GM19035 (cell line): ENCODE results near the gene PEX26.
"Not testable (repeated sequence)": the region's sequence is repeated elsewhere in the genome, so short reads cannot be mapped to it uniquely, and the experiment has no call there.

Source experiments
- ATAC-seq: cut with Tn5 transposase; IDR thresholded peaks from one replicate; pipeline ENCODE4 v1.9.1; 2021; ENCODE audit not compliant: unreplicated experiment

PEX26 gene

DNA sequence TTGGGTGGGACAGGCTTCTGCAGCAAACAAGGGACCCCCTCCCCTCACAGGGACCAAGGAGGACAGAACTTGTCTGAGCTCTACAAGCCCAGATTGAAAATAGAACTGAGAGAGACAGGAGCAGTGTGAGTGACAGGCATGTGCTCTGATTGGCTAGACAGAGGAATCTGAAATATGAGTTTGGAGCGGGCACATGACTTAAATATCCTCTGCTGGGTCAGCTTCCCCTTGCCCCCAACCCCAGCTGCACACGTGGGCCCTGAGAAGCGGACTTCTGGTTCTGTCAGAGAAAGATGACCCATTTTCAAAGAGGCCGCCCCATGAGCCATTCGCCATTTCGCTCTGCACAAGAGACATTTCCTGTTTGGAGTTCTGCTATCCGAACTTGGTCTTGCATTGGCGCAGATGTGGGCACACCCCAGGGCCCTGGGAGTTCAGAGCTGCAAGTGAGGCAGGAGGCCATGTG is 38.1 kb downstream of the PEX26 start:
- ATAC-seq = no peak

DNA sequence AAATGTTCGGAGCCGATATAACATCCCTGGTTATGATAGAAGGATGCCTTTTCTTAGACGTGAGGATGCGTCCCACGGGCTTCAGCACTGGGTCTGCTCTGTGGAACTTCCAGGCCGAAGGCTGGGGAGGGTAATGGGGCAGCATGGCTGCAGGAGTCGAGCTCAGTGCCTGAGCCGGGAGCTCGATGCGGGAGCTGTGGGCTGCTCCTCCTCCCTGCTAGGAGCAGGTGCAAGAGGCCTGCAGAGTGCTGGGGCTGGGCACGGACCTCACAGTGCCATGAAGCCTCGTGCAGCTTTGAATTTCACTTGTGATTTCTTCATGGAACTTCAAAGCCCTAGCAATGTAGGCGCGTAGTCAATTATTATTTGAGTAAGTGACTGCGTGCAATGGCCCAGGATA is 38.8 kb downstream of the PEX26 start:
- ATAC-seq = no peak

DNA sequence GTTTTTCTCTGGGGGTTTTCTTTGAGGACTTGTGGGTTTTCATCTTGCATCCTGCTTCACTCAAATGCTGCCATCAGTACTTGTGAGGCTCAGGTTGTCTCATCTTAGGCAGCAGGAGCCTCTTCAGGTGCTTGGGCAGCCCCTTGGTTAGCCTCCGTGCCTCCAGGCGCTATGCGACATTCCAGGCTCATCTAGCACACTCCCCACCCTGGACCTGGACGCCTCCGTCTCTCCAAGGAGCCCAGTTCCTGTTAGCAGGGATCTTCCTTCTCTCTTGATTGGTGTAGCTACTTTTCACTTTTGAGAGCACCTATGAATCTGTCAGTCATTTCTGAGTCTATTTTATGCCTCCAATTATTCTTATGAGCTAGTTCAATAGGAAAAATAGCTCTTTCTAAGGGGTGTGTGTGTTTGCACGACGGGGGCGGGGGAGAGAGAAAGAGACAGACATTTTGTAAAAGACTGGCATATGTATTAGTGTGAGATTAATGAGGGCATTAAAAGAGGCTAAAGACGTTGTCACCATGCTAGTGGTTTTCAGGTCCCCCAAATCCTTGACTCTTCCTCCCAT is 40.6 kb downstream of the PEX26 start:
- ATAC-seq = no peak

DNA sequence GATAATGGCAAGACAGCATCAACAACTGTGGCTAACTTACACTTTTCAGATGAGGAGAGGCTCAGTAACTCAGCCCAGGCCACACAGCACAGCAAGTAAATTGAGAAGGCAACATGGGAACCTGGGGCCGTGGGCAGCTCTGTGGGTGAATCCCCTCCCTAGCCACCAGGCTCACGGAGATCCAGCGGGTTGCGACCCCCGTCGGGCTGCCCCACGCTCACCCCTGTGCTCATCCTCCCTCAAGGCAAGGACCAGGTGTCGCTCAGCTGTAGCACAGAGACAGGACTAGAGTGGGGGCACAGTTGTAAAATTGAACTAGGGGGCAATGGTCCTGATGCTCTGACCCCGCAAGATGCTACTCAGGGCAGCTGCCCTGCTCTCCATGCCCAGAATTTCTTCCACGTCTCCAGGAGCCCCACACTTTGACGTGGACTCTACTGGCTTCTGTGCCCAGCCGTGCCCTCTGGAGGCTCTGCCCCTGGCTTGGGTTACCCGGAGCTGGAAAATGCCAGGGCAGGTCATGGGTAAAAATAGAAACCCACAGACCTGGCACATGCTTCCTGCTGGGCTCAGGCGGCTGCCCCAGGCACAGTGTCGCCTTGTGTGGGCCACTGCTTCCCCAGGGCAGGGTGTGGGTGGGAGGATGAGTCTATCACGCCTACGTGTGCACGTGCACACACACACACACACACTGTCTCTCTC is 41.8 kb downstream of the PEX26 start:
- no peak for ATAC-seq

DNA sequence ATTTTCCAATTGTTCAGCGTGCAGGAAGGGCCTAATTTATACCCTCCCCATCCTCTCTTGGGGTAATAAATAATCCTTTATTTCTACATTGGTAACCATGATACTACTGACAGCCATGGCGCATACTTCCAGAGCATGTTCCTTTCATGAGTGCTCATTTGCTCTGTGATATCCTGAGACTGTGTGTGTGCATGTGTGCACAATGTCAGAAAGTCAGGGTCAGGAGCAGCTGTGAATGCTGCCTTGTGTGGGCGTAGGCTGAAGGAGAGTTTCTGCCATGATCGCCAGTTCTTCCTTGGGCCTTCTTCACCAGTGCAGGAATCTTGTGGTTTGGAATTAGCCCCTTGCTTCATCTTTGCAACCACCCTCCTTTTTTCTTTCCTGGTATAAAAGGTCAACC is 43.1 kb downstream of the PEX26 start:
- ATAC-seq = no peak

DNA sequence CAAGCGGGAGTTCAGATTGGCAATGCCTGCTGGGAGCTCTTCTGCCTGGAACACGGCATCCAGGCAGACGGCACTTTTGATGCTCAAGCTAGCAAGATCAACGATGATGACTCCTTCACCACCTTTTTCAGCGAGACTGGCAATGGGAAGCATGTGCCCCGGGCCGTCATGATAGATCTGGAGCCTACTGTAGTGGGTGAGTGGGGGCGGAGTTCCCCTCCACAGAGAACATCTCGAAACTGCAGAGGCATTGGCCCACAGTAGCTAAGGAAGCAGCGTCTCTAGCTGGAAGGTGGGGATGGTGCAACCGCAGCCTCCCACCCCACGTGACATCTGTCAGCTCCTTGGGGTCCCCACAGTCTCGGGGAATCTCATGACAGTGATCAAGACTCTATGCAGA is 43.7 kb downstream of the PEX26 start:
- no peak for ATAC-seq

DNA sequence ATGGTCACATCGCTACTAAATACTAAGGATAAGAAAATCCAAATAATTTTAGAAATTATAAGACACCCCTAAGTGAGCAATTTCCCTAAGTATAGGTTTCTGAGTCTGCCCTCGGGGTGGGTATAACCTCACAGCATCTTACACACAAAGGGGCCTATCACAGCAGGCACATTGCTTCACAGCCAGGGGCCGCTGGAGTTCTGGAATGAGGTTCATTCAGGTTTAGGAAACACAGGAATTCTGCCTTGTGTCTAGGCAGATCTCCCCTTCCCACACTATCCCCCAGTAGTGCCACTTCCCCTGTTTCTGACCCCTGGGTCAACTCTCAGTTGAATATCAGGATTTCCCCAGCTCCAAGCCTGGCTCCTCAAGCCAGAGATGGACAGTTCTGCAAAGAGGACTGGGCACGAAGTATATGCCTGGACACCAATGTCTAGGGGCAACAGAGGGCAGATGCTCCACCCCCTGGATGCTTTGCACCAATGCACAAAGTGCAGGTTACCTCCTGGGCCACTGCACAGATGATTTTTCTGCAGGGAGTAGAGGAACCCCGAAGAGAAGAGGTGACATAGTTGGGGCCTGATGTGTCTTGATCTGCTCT is 44.3 kb downstream of the PEX26 start:
- ATAC-seq = no peak

DNA sequence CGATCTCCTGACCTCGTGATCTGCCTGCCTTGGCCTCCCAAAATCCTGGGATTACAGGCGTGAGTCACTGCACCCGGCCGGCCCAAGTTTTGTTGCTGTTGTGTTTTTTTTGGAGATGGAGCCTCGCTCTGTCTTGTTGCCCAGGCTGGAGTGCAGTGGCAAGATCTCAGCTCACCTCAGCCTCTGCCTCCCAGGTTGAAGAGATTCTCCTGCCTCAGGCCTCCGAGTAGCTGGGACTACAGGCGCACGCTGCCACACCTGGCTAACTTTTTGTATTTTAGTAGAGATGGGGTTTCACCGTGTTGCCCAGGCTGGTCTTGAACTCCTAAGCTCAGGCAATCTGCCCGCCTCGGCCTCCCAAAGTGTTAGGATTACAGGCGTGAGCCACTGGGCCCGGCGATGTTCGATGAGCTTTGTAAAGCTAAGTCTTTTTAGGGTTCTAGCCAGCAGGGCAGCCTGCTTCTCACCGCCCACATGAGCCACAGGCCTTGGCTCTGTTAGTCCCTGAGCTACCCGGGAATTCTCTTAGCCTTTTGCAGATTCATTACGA is 45.8 kb downstream of the PEX26 start:
- ATAC-seq = not testable (repeated sequence)

DNA sequence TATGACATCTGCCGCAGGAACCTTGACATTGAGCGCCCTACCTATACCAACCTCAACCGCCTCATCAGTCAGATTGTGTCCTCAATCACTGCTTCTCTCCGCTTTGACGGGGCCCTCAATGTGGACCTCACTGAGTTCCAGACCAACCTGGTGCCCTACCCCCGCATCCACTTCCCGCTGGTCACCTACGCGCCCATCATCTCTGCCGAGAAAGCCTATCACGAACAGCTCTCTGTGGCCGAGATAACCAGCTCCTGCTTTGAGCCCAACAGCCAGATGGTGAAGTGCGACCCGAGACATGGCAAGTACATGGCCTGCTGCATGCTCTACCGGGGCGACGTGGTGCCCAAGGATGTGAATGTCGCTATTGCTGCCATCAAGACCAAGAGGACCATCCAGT is 48.8 kb downstream of the PEX26 start:
- no peak for ATAC-seq

DNA sequence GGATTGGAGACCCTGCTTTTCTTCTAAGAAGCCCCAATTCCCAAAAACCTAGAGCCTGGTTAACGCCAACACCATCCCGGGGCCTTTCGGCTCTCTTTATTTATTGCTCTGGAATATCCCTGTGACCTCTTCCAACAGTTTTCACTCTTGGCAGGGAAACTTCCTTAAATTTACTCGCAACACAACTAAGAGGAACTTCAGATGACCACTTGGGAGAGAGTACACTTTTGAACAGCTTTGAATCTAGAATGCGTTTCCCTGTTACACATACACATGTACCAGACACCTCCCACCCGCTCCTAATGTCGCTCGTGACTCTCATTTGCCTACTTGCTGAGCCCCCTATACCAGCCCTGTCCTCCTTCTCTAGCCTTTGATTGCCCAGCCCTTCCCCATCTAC is 52.2 kb downstream of the PEX26 start:
- ATAC-seq = no peak

DNA sequence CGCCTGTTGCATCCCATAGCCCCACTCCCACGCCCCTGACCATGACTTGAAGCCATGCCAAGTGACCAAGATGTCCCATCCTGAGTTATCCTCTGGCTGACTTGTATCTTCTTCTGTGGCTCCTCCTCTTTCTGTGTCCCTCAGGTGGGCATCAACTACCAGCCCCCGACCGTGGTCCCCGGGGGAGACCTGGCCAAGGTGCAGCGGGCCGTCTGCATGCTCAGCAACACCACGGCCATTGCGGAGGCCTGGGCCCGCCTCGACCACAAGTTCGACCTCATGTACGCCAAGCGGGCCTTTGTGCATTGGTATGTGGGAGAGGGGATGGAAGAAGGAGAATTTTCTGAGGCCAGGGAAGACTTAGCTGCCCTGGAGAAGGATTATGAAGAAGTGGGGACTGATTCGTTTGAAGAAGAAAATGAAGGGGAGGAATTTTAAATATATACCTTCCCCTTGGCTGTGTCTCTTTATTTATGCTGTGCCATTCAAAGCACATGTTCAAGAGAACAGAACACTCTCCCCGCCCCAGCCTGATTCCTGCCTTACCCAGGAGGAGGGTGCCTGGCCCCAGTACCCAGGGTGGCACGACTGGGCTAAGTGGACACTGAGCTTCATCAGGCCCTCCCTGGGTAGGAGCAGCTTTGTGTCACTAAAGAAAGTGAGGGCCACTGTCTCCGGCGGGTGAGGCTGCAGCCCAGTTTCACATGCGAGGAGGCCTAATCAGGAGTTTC is 53.1 kb downstream of the PEX26 start:
- ATAC-seq = no peak

DNA sequence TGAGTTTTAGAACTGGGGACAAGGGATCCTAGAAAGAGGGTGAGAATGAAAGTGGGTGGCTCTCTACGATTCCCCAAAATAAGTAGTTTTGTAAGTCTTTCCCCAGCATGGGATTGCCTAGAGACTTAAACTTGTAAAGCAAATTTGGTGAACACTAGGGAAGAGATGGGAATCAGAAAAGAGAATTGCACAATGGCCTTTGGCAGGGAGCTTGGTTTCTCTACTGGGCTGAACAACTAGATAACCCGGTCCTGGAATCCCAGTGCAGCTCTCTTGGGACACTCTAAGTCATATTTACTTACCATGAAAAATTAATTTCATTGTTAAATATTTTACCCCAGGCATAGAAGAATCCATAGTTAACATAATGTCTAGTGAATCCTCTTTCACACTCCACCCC is 55.7 kb downstream of the PEX26 start:
- no peak for ATAC-seq

DNA sequence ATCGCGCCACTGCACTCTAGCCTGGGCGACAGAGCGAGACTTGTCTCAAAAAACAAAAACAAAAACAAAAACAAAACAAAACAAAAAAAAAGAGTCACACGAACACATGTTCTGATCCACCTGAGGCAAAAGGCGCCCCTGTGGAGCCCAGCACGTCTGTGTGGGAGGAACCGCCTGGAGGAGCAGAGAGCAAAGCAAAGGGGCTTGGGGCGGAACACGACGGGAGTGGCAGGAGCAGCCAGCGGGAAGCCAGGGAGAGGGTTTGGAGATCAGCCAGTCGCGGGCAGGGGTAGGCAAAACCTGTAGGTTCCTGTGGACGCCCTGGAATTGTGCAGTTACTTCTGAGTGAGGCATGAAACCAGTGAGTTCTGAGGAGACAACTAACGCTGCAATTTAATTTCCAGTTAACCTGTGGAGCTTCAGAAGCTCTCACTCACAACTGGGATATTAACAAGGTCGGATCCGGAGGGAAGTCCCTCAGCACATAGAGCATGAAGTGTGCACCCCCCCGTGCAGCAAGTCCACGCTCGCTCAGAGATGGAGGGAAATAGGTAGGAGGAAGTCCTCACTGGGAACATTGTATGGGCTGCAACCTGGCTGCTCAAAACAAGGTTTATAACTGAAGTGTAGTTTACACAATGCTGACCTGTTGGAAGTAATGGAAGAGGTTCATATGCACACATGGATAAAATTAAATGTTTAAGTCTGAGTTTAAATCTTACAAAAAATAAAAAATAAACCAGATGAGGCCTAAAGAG is 59.0 kb downstream of the PEX26 start:
- no peak for ATAC-seq

DNA sequence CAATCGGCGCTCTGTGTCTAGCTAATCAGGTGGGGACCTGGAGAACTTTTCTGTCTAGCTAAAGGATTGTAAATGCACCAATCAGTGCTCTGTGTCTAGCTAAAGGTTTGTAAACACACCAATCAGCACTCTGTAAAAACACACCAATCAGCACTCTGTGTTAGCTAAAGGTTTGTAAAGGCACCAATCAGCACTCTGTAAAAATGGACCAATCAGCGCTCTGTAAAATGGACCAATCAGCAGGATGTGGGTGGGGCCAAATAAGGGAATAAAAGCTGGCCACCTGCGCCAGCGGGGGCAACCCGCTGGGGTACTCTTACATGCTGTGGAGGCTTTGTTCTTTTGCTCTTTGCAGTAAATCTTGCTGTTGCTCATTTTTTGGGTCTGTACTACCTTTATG is 63.2 kb downstream of the PEX26 start:
- ATAC-seq = not testable (repeated sequence)

DNA sequence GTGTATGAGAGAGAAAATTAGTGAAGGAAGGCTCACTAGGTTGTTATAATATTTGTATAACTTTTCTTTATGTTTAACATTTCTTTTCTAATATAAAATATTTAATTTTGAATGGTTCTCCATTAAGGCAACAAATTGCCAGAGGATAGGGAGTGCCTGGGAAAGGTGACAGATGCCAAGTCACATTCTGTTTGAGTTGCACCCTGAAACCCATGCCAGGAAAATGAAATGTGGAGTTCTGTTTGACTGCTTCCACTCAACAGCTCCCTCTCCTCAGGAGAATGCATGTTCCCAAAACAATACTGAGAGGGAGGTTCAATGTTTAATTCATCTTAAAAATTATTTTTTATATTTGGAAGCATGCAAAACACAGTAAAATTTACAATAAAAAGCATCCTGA is 66.3 kb downstream of the PEX26 start:
- no peak for ATAC-seq

DNA sequence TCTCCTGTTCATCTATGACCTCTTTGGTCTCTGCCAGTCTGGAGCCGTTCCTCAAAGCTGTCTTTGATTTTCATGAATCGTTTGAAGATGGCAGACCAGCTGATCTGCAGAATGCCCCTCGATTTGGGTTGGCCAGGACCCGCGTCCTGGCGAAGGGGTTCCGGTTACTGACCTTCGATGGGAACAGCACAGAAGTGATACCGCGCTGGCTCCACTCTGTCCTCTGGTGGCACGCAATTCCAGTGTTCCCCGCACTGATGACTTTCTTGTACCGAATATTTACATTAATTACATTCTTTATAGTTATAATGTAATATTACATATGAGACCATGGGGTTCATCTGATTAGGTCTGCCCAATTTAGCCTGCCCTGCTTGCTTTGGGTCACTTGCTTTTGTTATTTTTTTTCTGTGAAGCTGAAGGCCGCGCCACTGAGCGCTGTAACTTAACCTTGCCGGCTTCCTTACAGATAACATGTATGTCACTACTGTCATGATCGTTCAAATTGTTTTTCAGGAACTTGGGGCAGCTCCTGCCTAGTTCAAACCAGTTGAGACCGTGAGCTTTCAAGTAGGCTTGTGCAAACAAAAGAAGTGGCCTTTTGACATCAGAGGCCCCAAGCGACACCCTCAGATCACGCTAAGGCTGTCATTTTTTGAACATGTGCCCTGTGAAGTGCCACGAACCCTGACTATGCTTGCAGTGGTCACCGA is 68.0 kb downstream of the PEX26 start:
- no peak for ATAC-seq

DNA sequence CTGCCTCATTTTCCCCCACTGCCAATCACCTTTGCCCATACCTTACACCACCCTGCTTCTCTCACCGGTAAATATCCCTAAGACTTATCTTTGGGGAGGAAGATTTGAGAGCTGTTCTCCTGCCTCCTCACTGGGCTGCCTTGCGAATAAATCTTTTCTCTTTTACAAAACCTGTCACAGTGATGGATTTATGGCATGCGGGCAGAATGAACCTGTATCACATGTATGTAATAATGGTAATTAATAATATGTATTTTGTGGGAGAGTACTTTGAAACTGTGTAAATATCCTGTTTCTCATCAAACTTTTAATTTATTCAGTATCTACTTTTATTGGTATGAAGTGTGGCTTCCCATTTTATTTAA is 68.6 kb downstream of the PEX26 start:
- ATAC-seq = no peak

DNA sequence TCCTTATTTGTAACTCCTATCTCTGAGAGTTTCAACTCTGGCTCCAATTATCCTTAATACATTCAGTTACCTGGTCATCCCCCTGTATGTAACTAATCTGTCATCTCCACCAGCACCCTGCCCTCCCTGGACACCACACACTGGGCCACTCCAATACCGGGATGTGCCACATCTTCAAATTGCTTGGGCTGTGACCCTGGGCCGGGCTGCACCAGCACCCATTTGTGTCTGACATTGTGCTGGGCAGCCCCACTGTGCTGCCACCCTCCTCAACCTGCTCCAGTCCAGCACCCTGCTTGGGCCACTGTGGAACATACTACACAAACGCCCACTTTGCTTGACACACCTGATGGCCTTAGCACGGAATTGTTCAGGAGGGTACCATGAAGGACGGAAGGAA is 70.0 kb downstream of the PEX26 start:
- ATAC-seq = no peak

DNA sequence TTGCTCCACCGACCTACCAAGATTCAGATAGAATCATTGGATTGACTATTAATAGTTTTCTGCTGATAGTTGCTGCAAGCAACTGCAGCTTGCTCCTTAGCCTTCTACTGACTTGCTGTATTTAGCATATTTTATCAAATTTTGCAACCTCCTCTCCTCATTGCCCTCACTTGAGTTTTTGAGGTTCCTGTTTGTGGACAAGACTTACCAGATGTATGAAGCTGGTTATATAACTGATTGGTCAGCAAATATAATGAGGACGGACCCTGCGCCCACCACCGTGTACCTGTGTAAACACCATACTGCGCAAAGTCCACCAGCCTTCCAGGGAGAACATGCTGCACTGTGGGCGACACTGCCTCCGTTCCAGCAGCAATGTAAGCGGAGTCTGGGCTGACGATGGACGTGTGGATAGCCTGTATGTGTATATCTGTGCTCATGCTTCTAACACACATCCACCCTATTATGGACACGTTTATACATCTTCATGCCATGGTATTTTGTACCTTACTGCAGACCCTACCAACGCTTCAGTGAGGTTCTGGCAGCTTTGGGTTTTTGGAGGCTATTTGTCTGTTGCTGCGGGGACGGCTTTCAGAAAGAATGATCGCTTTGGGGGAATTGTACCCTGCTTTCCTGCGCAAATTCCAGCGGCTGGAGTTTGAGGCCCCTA is 70.6 kb downstream of the PEX26 start:
- ATAC-seq = no peak

DNA sequence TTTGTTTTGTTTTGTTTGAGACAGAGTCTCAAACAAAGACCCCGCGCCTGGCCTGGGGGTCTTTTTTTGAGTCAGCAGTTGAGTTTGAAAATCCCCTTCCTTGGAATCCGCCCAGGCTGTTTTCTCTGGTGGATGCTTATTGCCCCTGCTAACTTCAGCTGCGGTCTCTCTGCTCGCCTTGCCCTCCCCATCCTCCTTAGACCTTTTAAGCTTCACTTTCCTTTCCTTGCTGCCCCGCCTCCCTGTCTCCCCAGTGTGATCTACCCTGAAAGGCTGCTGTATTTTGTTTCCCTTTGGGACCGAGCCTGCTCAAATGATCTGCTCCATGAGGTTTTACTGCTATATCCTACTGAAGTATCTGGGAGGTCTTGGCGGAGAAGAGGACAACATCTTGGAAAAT is 74.7 kb downstream of the PEX26 start:
- ATAC-seq = no peak
